Osteoblast (primary cell): ENCODE data around the gene TTC7B. TPM values are rescaled to one million over a fixed set of nuclear protein-coding genes. Genes with fewer than 3 reads are reported as not detected.

Source experiments
- DNase-seq: peaks from one replicate; pipeline ENCODE4 v3.0.0; 2011; ENCODE audit warnings: low spot score, mixed read lengths; ENCODE audit not compliant: insufficient read length; ENCODE audit errors: missing footprints
- H2AFZ ChIP-seq: 2 replicates; pipeline ENCODE4 v1.6.0; 2011; ENCODE audit warnings: mild to moderate bottlenecking, low read length
- H3K27ac ChIP-seq: 2 replicates; pipeline ENCODE4 v1.5.1; 2011; ENCODE audit warnings: mild to moderate bottlenecking, low read depth, low read length, moderate library complexity
- H3K27me3 ChIP-seq: 2 replicates; pipeline ENCODE4 v1.6.0; 2012; ENCODE audit warnings: mild to moderate bottlenecking, control low read depth, inconsistent platforms, low read length, moderate library complexity; ENCODE audit not compliant: insufficient read depth
- H3K36me3 ChIP-seq: 2 replicates; pipeline ENCODE4 v1.5.1; 2011; ENCODE audit warnings: mild to moderate bottlenecking, low read length, control low read depth, moderate library complexity; ENCODE audit not compliant: insufficient read depth
- H3K4me1 ChIP-seq: 2 replicates; pipeline ENCODE4 v1.5.1; 2011; ENCODE audit warnings: mild to moderate bottlenecking, low read length, control low read depth, moderate library complexity; ENCODE audit not compliant: insufficient read depth
- H3K4me2 ChIP-seq: 2 replicates; pipeline ENCODE4 v1.6.0; 2011; ENCODE audit warnings: mild to moderate bottlenecking, low read length; ENCODE audit not compliant: insufficient read depth
- H3K4me3 ChIP-seq: fragments of 200-600 bp; sonication (generic); 3 replicates; pipeline ENCODE4 v1.5.1; 2012; ENCODE audit warnings: mild to moderate bottlenecking, low read length, inconsistent platforms; ENCODE audit not compliant: insufficient read depth
- H3K79me2 ChIP-seq: 2 replicates; pipeline ENCODE4 v1.6.0; 2012; ENCODE audit warnings: mild to moderate bottlenecking, low read length, control low read depth, inconsistent platforms; ENCODE audit not compliant: insufficient read depth
- H3K9me3 ChIP-seq: 2 replicates; pipeline ENCODE4 v1.5.1; 2011; ENCODE audit warnings: low read depth, low read length, control low read depth
- H4K20me1 ChIP-seq: 2 replicates; pipeline ENCODE4 v1.6.0; 2012; ENCODE audit warnings: mild to moderate bottlenecking, low read length, control low read depth; ENCODE audit not compliant: insufficient read depth
- total RNA-seq: library from RNA; depleted of rRNA; stranded (reverse); fragments of >200 nt; gene quantifications from 2 replicates; pipeline ENCODE4 v1.2.3, GENCODE V29; 2012
- TF ChIP-seq, protein P1 (sequence below): IDR thresholded peaks from 2 replicates; pipeline ENCODE4 v1.5.1; 2011; ENCODE audit warnings: mild to moderate bottlenecking, low read depth, low read length, moderate library complexity; ENCODE audit errors: extremely low read depth

TTC7B gene
- total RNA-seq, 1 donor, result 14.5 TPM

DNA sequence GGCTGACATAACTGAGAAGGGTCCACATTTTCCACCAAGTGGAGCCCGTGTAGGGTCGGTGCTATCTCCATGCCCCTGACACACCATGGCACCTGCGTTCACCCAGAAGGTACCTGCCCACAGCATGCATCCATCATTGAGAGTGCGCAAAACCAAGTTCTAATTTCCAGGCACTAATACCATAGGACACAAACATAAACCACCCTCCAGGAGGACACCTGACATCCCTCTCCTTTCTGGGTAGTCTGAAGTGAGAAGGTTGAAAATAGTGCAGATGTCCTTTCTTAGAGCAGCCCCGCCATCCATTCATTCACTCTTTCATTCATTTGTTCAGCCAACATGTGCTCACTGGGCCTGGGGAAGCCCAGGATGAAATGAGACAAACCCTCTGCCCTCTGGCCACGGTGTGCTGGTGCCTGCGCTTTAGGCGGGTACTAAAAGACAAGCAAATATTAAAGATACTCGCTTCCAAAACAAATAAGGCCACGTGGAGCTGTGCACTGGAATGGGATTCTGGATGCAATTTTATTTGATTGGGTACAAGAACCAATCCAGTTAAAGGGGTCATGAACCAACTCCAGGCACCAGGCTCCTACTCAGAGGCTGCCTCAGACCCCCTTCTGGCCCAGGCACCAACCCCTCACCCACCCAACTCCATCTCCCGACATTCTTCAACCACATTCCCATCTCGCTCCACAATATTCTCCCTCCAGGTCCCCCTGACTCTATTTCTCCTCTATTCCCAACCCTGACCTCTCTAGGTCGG lies 1.2 kb downstream of the TTC7B start:
- DNase-seq, result peak; percentile 88
- H3K9me3 ChIP-seq, result no peaks in the 10 kb centered on the region
- H3K27me3 ChIP-seq, result peaks cover 10% of the 10 kb centered on the region
- peak overlapping the region; percentile 74 for H3K4me3 ChIP-seq
- peak overlapping the region; percentile 91 for H3K4me2 ChIP-seq
- peak overlapping the region; percentile 89 for H2AFZ ChIP-seq
- TF ChIP-seq, protein P1, sequence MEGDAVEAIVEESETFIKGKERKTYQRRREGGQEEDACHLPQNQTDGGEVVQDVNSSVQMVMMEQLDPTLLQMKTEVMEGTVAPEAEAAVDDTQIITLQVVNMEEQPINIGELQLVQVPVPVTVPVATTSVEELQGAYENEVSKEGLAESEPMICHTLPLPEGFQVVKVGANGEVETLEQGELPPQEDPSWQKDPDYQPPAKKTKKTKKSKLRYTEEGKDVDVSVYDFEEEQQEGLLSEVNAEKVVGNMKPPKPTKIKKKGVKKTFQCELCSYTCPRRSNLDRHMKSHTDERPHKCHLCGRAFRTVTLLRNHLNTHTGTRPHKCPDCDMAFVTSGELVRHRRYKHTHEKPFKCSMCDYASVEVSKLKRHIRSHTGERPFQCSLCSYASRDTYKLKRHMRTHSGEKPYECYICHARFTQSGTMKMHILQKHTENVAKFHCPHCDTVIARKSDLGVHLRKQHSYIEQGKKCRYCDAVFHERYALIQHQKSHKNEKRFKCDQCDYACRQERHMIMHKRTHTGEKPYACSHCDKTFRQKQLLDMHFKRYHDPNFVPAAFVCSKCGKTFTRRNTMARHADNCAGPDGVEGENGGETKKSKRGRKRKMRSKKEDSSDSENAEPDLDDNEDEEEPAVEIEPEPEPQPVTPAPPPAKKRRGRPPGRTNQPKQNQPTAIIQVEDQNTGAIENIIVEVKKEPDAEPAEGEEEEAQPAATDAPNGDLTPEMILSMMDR, result no peak
- no peaks in the 10 kb centered on the region for H3K36me3 ChIP-seq
- peaks cover 10% of the 10 kb centered on the region for H4K20me1 ChIP-seq
- no peak overlapping the region for H3K27ac ChIP-seq
- peaks cover 43% of the 10 kb centered on the region for H3K79me2 ChIP-seq
- peaks cover 7% of the 10 kb centered on the region for H3K4me1 ChIP-seq

DNA sequence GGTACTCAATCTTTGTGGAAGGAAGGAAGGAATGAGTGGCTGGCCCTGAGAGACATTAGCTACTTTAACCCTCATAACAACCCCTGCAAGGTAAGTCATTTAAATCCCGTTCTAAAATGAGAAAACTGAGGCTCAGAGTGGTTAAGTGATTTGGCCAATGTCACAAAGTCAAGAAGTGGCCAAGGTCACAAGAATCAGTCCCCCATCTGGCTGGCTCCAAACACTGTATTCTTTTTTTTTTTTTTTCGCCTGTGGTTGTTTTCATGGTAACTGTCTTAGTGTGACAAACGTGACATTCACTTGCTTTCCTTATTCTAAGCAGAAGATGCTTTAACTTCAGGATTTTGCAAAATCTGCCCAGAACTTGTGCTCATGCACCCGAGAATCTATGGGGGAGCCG lies 2.8 kb downstream of the TTC7B start:
- Histone ChIP-seq H3K79me2 (peaks cover 50% of the 10 kb centered on the region), H2AFZ (no peak overlapping the region), H3K27ac (no peak overlapping the region), H4K20me1 (peaks cover 10% of the 10 kb centered on the region), H3K27me3 (peaks cover 8% of the 10 kb centered on the region), H3K9me3 (no peaks in the 10 kb centered on the region), H3K4me3 (no peak overlapping the region), H3K4me1 (peaks cover 7% of the 10 kb centered on the region), H3K36me3 (no peaks in the 10 kb centered on the region), H3K4me2 (no peak overlapping the region)
- DNase-seq, result no peak
- TF ChIP-seq, protein P1, result no peak

DNA sequence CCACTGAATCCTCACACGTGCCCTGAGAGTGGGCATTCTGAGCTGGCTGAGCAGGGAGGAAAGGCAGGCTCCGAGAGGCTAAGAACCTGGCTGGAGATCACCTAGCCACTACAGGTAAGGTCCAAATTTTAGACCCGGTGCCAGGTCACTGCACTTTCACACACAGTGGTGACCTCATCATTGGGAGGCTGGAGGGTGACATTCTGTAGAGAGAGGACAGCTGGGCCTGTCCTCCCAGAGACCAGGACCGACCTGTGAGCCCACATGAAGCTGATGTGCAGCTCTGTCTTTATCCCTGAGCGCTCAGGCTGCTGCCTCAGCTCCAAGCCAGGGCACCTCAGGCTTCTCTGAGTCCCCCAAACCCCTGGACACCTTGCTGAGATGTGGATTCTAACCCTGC lies 4.1 kb downstream of the TTC7B start:
- H3K4me1 ChIP-seq, result peaks cover 12% of the 10 kb centered on the region
- TF ChIP-seq, protein P1, result no peak
- no peaks in the 10 kb centered on the region for H3K9me3 ChIP-seq
- peaks cover 16% of the 10 kb centered on the region for H4K20me1 ChIP-seq
- H3K27ac ChIP-seq, result no peak overlapping the region
- no peak overlapping the region for H3K4me2 ChIP-seq
- H2AFZ ChIP-seq, result no peak overlapping the region
- peaks cover 54% of the 10 kb centered on the region for H3K79me2 ChIP-seq
- H3K36me3 ChIP-seq, result no peaks in the 10 kb centered on the region
- peaks cover under 1% of the 10 kb centered on the region for H3K27me3 ChIP-seq
- no peak overlapping the region for H3K4me3 ChIP-seq
- no peak for DNase-seq

DNA sequence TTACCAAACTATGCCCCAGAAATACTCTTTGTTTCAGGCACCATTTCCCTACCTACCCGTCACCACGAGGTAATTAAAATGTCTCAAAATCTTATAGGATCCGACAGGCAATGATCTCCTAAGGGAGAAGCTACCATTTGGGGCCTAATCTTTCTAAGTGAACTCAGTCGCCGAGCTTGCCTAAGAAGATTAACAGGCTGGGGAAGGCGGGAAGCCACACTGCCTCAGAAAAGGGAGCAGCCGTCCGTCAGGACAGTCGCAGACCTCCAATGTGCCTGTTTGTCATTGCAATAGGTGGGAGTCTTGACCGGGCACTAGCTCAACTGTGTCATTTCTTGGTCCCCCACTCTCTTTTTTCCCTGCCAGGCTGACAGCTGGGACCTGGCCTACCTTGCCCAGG lies 4.6 kb downstream of the TTC7B start:
- peaks cover 56% of the 10 kb centered on the region for H3K79me2 ChIP-seq
- no peak overlapping the region for H3K4me3 ChIP-seq
- no peaks in the 10 kb centered on the region for H3K27me3 ChIP-seq
- no peak overlapping the region for H2AFZ ChIP-seq
- H3K4me2 ChIP-seq, result no peak overlapping the region
- no peak for DNase-seq
- H3K36me3 ChIP-seq, result no peaks in the 10 kb centered on the region
- H3K27ac ChIP-seq, result no peak overlapping the region
- TF ChIP-seq, protein P1, result no peak
- H4K20me1 ChIP-seq, result peaks cover 18% of the 10 kb centered on the region
- H3K4me1 ChIP-seq, result peaks cover 12% of the 10 kb centered on the region
- no peaks in the 10 kb centered on the region for H3K9me3 ChIP-seq
